DND-41 (cell line): ENCODE results near the gene FITM2.

Experiments
- ATAC-seq: fragments of 200-7000 bp; cut with Tn5 transposase; 3 replicates; pipeline ENCODE4 v1.9.1; 2021; ENCODE audit warnings: low read depth; ENCODE audit not compliant: insufficient read depth
- DNase-seq: peaks from one replicate; pipeline ENCODE4 v3.0.0-alpha.2; 2020
- H2AFZ ChIP-seq: 2 replicates; pipeline ENCODE4 v1.6.0; 2012; ENCODE audit warnings: low read depth, low read length
- H3K27ac ChIP-seq: 2 replicates; pipeline ENCODE4 v1.5.1; 2012; ENCODE audit warnings: low read length, inconsistent platforms
- H3K27me3 ChIP-seq: fragments of 200-600 bp; sonication (generic); 2 replicates; pipeline ENCODE4 v1.6.0; 2012; ENCODE audit warnings: low read length, mild to moderate bottlenecking, inconsistent platforms; ENCODE audit not compliant: insufficient read depth, poor library complexity
- H3K36me3 ChIP-seq: 2 replicates; pipeline ENCODE4 v1.5.1; 2012; ENCODE audit warnings: low read length, inconsistent platforms; ENCODE audit not compliant: insufficient read depth
- H3K4me1 ChIP-seq: 2 replicates; pipeline ENCODE4 v1.5.1; 2012; ENCODE audit warnings: mild to moderate bottlenecking, low read length; ENCODE audit not compliant: insufficient read depth
- H3K4me2 ChIP-seq: 2 replicates; pipeline ENCODE4 v1.6.0; 2012; ENCODE audit warnings: mild to moderate bottlenecking, moderate library complexity, low read length, inconsistent platforms; ENCODE audit not compliant: insufficient read depth
- H3K4me3 ChIP-seq, 2 experiments: fragments of 200-600 bp in 1 of 2; shearing (Covaris generic) in 1 of 2; 2 replicates each; pipeline ENCODE4 v1.5.1; 2012 to 2016; ENCODE audit warnings: inconsistent platforms in 2 of 2, low read length in 2 of 2, mild to moderate bottlenecking in 2 of 2, low read depth in 1 of 2, moderate library complexity in 1 of 2
- H3K79me2 ChIP-seq: 2 replicates; pipeline ENCODE4 v1.6.0; 2012; ENCODE audit warnings: low read length, inconsistent platforms; ENCODE audit not compliant: insufficient read depth
- H3K9ac ChIP-seq: 2 replicates; pipeline ENCODE4 v1.6.0; 2012; ENCODE audit warnings: low read depth, mild to moderate bottlenecking, inconsistent platforms, low read length, moderate library complexity
- H3K9me3 ChIP-seq: 2 replicates; pipeline ENCODE4 v1.5.1; 2012; ENCODE audit warnings: low read length, moderate library complexity, mild to moderate bottlenecking, inconsistent platforms; ENCODE audit not compliant: insufficient read depth, severe bottlenecking
- H4K20me1 ChIP-seq: 2 replicates; pipeline ENCODE4 v1.6.0; 2012; ENCODE audit warnings: low read length; ENCODE audit not compliant: insufficient read depth
- CTCF ChIP-seq: IDR thresholded peaks from 2 replicates; pipeline ENCODE4 v1.5.1; 2012; ENCODE audit warnings: borderline replicate concordance, low read length, moderate library complexity, mild to moderate bottlenecking; ENCODE audit not compliant: poor library complexity, severe bottlenecking; ENCODE audit errors: extremely low read depth
- EZH2 ChIP-seq: IDR thresholded peaks from 3 replicates; pipeline ENCODE4 v1.6.1; 2012; ENCODE audit warnings: borderline replicate concordance, low read depth, mild to moderate bottlenecking, moderate library complexity, low read length, inconsistent platforms; ENCODE audit not compliant: severe bottlenecking

FITM2 gene

DNA sequence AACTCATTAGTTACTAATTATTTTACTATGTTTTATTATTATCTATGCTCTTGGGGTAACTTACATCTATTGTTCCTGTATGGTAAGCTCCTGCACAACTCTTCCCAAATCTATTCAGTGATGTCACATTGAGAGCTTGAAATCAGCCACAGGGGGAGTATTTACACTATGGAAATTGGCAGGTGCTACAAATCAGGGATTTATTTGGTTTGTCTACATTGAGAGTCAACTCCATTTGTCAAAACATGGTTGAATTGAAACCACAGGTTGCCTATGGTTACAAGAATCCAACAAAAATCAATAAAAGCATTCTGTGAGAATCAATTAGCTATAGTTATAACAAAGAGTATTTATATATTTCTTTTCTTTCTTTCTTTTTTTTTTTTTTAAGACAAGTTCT, 3.9 kb upstream of the FITM2 start:
- no peak for DNase-seq
- ATAC-seq = no peak
- H3K79me2 ChIP-seq = no peaks in the 10 kb centered on the region
- H3K4me2 ChIP-seq = no peak overlapping the region
- H3K36me3 ChIP-seq = no peaks in the 10 kb centered on the region
- H3K9me3 ChIP-seq = no peaks in the 10 kb centered on the region
- H3K27ac ChIP-seq = no peak overlapping the region
- H3K4me3 ChIP-seq = no peak overlapping the region
- no peak overlapping the region for H3K9ac ChIP-seq
- H2AFZ ChIP-seq = no peak overlapping the region
- TF ChIP-seq EZH2 (no peak), CTCF (no peak)
- H4K20me1 ChIP-seq = no peaks in the 10 kb centered on the region
- peaks cover 3% of the 10 kb centered on the region for H3K27me3 ChIP-seq
- peaks cover 15% of the 10 kb centered on the region for H3K4me1 ChIP-seq

GRCh38 chr20:44309763-44310663, 989 bp downstream of the FITM2 start:
- no peaks in the 10 kb centered on the region for H4K20me1 ChIP-seq
- no peaks in the 10 kb centered on the region for H3K79me2 ChIP-seq
- peaks cover 20% of the 10 kb centered on the region for H3K4me1 ChIP-seq
- peak overlapping the region; percentile 58; the same call in 1 of the 2 replicates for H3K27ac ChIP-seq
- H3K36me3 ChIP-seq = no peaks in the 10 kb centered on the region
- H3K4me2 ChIP-seq = peak overlapping the region; percentile 86
- no peak for DNase-seq
- TF ChIP-seq EZH2 (no peak), CTCF (no peak)
- no peaks in the 10 kb centered on the region for H3K27me3 ChIP-seq
- peak overlapping the region; percentile 33 to 66; a peak in 3 of 4 replicates for H3K4me3 ChIP-seq
- no peaks in the 10 kb centered on the region for H3K9me3 ChIP-seq
- ATAC-seq = no peak
- peak overlapping the region; percentile 66 for H3K9ac ChIP-seq
- H2AFZ ChIP-seq = peak overlapping the region; percentile 94

DNA sequence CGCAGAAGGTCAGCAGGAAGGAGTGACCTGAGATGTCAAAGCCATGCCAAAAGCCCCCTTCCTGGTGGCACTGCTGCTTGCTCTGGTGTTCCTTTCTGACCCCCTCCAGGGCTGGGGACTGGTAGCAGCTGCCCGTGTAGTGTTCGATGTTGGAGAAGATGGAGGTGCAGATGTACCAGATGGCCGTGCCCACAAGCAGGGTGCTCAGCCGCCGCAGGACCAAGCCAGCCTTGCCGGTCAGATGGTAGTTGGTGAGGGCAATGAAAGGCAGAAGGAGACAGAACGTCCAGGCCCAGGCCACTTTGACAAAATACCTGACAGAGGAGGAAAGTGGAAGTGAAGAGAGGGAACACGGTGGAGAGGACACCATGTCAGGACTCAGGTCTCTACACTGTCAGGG, 4.1 kb downstream of the FITM2 start:
- ATAC-seq (no peak), DNase-seq (no peak)
- Histone ChIP-seq H4K20me1 (no peaks in the 10 kb centered on the region), H3K79me2 (no peaks in the 10 kb centered on the region), H3K36me3 (no peaks in the 10 kb centered on the region), H3K4me1 (peaks cover 20% of the 10 kb centered on the region), H3K27ac (no peak overlapping the region), H3K9ac (no peak overlapping the region), H3K4me3 (no peak overlapping the region), H3K27me3 (no peaks in the 10 kb centered on the region), H3K4me2 (no peak overlapping the region), H3K9me3 (no peaks in the 10 kb centered on the region), H2AFZ (no peak overlapping the region)
- TF ChIP-seq CTCF = no peak
- TF ChIP-seq EZH2 = no peak
